Activated CD8-positive, alpha-beta memory T cell treated with anti-CD3 and anti-CD28 coated beads, Interleukin-2, amount 50 U/mL, for 48 hours (primary cell): ENCODE measurements around the gene EXD3.
"Not testable (repeated sequence)": the region's sequence is repeated elsewhere in the genome, so short reads cannot be mapped to it uniquely, and the experiment has no call there.

Experiments
- DNase-seq: peaks from one replicate; pipeline ENCODE4 v3.0.0-alpha.2; 2020

The EXD3 gene

DNA sequence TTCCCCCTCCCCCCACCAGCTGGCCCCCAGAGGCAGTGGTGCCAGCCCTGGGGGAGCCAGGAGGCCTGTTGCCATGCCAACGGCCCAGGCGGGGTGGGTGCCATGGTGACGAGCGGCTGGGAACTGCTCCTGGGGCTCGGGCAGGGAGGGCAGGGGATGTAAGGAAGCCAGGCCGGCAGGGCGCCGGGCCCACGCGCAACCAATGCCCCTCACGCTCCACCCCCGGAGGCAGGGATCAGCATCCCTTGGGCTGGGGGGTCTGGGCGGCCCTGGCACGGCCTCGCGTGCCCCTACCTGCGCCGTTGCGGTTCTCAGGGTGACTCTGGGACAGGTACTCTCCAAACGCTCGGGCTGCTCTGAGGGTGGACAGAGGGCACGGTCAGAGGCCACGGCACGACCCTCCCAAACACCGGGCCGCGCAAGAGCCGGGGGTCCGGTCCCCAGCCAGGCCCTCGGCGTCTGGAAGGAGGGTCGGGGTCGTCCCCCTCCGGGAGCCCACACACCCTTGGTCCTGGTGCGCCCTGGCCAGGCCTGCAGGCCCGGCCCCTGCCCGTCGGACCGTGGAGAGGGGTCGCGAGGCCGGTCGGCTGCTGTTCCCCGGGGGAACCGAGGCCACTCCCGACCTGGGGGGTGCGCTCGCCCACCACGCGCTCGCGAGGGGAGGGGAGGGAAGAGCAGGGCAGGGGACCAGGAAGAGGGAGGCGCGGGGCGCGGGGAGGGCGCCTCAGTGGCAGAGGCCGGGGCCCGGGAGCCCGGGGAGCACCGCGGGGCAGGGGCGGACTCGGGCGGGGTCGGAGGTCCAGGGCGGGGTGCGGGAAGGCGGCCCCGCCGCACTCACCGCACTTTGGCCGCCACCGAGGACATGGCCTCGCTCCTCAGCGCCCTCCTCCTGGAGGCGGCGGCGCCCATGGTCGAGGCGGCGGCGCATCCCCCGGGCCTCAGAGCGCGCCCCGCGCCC is 35.5 kb upstream of the EXD3 start:
- no peak for DNase-seq

DNA sequence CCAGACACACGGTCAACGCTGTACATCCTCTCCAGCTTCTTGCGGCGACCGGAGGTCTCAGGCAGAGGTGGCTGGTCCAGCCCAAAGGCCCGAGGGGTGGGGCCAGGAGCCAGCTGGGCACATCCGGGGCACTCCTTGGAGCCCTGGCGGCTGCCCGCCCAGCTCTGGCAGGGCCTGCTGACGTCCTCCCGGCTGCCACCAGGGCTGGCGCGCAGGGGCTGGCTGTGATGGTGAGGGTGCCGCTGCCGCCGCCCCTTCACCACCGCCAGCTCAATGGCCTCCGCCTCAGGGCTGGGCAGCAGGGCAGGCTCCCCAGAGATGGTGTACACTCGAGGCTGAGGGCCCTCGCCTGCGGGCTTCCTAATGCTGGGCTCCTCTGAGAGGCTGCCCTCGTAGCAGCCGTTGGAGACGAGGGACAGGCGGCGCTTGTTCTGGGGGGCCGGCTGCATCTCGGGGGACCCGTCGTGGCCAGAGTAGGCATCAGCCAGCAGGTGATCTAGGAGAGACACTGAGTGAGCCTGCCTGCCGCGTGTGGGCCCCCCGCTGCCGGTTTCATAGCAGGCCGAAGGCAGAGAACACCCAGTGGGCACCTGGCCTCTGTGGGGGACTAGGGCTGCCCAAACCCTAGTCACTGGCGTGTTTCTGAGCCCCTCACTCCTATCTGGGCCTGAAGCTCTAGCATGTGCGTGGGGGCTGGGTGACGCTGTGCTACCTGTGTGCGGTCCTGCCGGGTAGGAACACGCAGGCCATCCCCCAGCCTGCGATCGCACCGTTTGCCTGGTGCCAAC is 34.6 kb upstream of the EXD3 start:
- DNase-seq, result no peak

DNA sequence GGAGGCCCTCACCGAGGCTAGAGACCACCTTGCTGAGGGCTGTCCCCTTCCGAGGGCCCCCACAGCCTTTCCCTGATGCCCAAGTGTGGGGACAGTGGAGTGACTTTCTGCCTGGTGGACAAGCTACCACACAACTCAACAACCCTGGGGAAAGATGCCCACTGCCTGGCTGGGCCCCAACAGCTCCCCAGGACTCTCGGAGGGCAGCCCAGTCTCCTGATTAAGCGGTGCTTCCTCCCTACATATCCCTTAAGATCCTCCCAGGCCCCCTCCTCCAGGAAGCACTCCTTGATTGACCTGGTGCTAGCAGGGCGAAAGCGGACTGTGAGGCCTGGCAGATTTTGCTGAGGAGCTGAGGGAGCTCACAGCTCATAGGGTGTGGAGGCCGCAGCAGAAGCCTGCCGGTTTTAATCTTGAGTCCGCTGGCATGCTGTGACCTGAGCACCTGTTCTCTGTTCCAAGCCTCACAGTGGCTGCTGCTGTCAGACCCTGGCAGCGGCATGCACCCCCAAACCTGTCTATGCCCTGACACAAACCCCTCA is 34.0 kb upstream of the EXD3 start:
- DNase-seq, result no peak

DNA sequence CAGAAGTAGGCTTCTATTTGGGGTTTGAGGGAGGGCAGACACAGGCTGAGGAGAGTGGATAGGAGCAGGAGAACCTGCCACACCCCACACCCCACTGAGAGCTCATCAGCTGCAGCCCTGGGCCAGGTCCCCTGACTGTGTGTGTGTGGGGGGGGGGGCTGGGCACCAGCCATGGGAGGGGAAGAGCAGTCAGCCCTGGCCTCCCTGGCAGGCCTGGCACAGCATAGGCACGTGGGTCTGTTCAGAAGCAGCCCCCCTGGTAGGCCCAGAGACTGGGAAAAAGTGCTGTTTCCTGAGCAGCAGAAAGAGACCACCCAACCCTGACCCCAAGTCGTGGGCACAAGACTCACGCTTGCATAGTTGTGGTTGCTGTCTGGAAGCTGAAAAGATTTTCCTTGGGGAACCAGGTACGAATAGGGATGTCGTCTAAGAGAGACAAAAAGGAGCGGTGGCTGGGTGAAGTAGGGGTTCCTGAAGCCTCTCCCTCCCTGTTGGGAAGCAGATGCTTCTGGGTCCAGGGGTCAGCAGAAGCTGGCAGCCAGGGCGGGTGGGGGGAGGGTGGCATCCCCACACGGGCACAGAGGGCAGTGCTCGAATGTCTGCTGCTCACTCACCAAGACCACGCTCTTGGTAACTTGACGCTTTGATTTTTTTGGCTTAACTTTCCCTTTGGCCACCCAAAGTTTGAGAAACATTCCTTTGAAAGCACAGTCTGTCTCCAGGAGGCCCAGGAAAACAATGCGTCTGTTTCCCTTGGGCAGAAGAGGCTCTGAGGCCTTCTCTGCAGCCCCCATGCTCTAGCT is 33.3 kb upstream of the EXD3 start:
- no peak for DNase-seq

GRCh38 chr9:137455359-137455991 is 32.5 kb upstream of the EXD3 start:
- no peak for DNase-seq

DNA sequence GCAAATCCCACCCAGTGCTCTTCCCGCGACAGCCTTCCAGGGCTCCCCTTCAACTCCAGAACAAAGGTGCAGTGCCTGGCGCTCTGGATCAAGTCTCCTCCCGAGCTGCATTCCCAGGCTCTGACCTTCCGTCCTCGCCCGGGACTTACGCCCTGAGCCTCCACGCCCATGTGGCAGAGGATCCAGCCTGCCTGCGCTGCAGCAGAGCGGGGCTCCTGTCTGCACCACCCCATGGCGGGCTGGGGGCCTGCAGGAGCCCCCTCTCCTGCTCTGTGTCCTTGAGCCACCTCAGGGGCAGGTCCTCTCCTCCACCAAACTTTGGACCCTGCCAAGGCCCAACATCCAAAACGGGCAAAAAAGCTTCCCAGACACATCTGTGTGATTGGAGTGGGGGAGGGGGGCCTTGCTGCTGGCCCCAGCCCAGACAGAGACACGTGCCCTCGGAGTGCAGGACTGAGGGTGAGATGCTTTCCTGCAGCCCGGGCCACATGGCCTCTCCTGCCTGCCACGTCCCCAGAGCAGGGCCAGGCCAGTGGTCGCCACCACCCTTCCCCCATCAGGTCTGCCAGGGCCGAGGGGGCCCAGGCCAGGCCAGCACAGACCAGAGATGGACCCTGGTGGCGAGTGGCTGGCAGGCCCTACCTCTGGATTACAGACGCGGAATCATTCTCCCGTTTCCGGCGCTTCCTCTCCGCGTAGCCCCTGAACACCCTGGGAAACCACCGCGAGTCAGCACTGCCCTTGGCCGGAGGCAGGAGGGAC is 31.8 kb upstream of the EXD3 start:
- DNase-seq, result no peak

DNA sequence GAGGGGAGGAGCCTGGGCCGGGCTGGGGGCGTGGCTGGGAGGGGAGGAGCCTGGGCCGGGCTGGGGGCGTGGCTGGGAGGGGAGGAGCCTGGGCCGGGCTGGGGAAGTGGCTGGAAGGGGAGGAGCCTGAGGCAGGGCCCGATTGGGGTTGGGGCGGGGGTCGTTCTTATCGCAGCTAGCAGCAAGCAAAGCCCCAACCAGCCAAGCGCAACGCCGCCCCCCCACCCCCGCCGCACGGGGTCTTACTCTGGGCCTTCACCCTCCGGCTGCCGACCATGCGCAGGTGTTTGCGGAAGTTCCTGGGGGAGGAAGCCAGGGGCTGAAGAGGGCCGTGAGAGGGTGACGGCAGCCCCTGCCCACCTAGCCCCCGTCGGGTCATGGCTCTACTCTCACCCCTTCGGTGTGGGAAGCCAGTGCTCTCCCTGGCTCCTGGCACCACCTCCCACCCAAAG is 31.2 kb upstream of the EXD3 start:
- peak; percentile 74 for DNase-seq

GRCh38 chr9:137453643-137454081 is 30.7 kb upstream of the EXD3 start:
- peak; percentile 83 for DNase-seq

GRCh38 chr9:137452761-137453642 is 30.0 kb upstream of the EXD3 start:
- no peak for DNase-seq

DNA sequence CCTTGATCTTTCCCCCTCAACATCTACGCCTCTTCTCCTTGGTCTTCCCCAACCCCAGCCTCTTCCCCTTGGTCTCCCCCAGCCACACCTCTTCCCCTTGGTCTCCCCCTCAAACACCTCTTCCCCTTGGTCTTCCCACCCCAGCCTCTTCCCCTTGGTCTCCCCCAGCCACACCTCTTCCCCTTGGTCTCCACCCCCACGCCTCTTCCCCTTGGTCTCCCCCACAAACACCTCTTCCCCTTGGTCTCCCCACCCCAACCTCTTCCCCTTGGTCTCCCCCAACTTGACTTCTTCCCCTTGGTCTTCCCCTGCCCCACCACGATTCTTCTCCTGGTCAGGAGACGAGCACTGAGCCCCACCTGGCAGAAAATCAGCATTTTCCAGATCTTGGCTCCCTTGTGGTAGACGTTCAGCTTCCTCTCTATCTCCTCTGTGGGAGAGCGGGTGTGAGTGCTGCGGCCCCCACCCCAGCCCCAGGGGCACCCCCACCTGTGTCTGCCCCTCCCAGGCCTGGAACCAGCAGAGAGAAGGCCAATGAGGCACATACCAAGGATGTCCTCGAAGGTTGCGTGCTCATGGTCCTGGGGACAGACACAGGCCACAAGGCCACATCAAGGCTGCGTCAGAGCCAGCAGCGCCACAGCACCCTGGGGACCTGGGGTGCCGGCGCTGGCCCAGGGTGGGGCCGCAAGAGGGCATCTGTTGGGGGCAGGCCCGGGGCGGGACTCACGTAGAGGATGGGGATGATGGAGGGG is 29.2 kb upstream of the EXD3 start:
- no peak for DNase-seq

DNA sequence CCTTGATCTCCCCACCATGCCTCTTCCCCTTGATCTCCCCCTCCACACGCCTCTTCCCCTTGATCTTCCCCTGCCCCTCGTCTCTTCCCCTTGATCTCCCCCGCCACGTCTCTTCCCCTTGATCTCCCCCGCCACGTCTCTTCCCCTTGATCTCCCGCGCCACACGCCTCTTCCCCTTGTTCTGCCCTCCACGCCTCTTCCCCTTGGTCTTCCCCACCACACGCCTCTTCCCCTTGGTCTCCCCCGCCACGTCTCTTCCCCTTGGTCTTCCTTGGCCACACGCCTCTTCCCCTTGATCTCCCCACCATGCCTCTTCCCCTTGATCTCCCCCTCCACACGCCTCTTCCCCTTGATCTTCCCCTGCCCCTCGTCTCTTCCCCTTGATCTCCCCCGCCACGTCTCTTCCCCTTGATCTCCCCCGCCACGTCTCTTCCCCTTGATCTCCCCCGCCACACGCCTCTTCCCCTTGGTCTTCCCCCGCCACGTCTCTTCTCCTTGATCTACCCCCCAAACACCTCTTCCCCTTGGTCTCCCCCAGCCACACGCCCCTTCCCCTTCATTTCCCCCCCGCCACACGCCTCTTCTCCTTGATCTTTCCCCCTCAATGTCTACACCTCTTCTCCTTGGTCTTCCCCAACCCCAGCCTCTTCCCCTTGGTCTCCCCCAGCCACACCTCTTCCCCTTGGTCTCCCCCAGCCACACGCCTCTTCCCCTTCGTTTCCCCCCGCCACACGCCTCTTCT is 28.5 kb upstream of the EXD3 start:
- DNase-seq, result not testable (repeated sequence)

DNA sequence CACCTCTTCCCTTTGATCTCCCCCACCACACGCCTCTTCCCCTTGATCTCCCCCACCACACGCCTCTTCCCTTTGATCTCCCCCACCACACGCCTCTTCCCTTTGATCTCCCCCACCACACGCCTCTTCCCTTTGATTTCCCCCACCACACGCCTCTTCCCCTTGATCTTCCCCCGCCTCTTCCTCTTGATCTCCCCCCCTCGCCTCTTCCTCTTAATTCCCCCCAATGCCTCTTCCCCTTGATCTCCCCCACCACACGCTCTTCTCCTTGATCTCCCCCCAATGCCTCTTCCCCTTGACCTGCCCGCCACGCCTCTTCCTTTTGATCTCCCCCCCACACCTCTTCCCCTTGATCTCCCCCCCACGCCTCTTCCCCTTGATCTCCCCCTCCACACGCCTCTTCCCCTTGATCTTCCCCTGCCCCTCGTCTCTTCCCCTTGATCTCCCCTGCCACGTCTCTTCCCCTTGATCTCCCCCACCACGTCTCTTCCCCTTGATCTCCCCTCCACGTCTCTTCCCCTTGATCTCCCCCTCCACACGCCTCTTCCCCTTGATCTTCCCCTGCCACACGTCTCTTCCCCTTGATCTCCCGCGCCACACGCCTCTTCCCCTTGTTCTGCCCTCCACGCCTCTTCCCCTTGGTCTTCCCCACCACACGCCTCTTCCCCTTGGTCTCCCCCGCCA is 27.7 kb upstream of the EXD3 start:
- DNase-seq, result not testable (repeated sequence)

GRCh38 chr9:137449931-137450538 is 27.1 kb upstream of the EXD3 start:
- DNase-seq, result no peak

DNA sequence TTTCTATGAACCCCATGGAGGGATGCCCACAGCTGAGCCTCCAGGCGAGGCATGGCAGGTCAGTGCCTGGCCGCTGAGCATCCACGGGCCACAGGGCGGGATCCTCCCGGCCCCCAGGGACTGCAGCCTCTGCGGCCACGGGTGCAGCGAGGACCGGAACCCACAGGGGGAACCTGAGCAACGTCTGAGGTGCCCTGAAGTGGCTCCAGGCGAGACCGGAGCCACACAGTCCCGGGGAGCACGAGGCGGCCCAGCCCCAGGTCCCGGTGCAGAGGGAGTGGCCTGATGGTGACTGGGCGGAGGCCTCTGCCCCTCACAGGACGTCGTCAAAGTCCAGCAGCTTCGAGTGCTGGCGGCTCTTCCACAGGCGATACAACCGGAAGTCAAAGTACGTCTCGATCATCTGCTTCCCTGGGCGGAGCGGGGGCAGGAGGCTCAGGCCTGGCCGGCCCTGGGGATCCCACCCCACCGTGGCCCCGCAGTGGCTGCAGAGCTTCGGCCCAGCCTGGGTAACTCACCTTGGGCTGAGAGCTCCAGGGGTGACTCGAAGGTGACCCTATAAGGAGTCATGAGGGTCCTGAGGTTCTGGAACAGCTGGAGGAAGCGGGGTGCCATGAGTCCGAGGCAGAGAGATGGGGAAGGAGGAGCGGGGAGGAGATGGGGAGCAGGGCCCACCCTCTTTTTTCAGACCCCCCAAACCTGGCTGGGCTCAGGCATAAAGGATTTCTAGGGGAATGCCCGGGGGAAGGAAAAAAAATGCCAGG is 26.3 kb upstream of the EXD3 start:
- no peak for DNase-seq

- DNase-seq, result no peak
Observed at GRCh38 chr9:137448602-137448962, 25.6 kb upstream of the EXD3 start.

GRCh38 chr9:137447722-137448601 is 25.0 kb upstream of the EXD3 start:
- no peak for DNase-seq
